CD4-positive, alpha-beta T cell treated with Interleukin-4 for 4 hours (primary cell): Measurements from ENCODE around the gene CNP.

Source experiments
- DNase-seq: peaks from one replicate; pipeline ENCODE4 v3.0.0-alpha.2; 2020

CNP gene

DNA sequence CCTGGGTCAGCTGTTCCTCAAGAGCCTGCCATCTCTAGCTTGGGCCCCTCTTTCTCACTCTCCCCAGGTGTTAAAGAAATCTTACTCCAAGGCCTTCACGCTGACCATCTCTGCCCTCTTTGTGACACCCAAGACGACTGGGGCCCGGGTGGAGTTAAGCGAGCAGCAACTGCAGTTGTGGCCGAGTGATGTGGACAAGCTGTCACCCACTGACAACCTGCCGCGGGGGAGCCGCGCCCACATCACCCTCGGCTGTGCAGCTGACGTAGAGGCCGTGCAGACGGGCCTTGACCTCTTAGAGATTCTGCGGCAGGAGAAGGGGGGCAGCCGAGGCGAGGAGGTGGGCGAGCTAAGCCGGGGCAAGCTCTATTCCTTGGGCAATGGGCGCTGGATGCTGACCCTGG lies 6.8 kb downstream of the CNP start:
- no peak for DNase-seq

- DNase-seq, result no peak
These were observed 7.4 kb downstream of the CNP start for GRCh38 chr17:41974031-41974430.

- DNase-seq, result no peak
These were observed 8.1 kb downstream of the CNP start for GRCh38 chr17:41974658-41975057.

GRCh38 chr17:41975099-41976083 lies 8.8 kb downstream of the CNP start:
- no peak for DNase-seq

- DNase-seq, result no peak
These were observed 9.7 kb downstream of the CNP start for GRCh38 chr17:41976142-41976768.

DNA sequence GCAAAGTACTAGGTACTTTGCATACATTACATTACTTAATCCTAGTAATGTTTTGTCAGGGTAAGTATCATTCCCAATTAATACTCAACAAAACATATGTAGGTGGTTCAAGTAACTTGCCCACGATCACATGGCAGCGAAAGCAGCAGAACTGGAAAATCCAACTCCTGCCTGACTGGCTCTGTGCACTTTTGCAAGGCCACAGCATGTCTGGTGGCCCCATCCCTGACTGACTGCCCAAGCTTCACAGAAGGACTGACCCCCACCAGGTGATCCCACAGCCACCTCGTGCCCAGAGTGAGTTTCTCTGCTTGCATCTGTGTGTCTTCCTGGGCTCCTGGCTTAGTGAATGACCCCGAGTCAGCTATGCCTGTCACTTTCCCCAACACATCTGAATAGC lies 11.4 kb downstream of the CNP start:
- no peak for DNase-seq

GRCh38 chr17:41982026-41982760 lies 15.6 kb downstream of the CNP start:
- DNase-seq, result no peak

DNA sequence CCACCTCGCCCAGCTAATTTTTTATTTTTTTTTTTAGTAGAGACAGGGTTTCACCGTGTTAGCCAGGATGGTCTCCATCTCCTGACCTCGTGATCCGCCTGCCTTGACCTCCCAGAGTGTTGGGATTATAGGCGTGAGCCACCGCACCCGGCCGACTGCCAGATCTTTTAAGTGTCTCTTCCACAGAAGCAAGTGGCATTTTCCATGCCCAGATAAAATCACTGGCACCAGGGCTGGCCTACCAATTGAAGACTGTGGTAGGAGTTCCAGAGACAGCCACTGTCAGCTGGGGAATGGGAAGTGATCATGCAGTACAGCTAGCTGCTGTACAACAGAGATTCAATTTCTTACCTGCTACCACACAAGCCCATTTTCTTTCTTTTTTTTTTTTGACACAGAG lies 17.9 kb downstream of the CNP start:
- DNase-seq, result no peak

GRCh38 chr17:41985919-41986318 lies 19.3 kb downstream of the CNP start:
- DNase-seq, result no peak

GRCh38 chr17:41986634-41987033 lies 20.0 kb downstream of the CNP start:
- DNase-seq, result no peak

DNA sequence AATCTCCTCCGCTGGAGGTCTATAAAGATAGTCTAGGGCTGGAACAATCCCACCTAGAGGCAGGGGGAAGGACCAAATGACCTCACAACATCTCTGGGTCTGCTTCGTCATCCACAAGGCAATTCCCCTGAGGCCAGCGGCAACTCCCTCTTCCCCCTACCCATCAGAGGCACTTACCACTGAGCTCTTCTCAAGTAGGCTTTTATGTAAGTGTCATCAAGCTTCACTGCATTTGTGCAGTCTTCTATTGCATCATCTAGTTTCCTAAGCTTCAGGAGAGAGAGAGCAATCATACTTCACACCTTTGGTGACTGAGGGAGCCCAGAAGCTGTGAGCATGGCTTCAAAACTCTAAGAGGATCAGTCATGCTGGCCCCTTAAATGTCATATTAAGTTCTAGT lies 21.0 kb downstream of the CNP start:
- no peak for DNase-seq

DNA sequence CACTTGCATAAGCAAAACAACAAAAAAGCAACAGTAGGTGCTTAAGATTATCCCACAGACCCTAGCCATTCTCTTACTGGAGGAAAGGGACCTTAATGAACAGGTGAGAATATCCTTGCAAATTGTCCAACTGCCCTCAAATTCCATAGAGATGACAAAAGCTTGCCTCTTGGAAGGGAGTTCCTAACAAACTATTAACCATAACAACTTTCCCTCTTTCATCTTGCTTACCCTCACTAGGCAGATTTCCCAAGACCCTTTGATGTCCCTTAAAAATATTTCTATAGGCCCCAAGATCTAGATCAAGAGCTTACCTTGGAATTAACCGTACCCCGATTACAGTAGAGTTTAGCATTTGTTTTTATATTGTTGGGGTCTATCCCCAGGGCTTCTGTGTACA lies 21.8 kb downstream of the CNP start:
- DNase-seq, result no peak

- DNase-seq, result no peak
These were observed 23.3 kb downstream of the CNP start for GRCh38 chr17:41989702-41990419.

DNA sequence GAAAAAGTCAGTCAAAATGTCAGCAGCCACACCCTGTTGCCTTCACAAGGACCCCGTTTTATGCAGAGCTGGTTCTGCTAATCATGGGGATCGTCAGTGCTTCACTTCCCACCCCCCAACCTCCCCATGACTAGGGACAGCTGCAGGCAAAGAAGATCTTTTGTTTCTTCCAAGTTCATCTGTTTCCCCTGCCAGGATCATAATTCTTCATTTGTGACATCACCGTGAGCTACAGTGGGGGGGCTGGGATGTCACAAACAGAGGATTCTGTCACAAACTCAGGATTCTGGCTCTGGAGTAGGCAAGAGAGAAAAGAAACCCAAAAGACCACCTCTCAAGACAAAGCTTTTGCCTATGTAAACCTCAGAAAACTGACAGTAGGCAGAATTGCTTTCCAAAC lies 26.0 kb downstream of the CNP start:
- no peak for DNase-seq

GRCh38 chr17:41996855-41997164 lies 30.2 kb downstream of the CNP start:
- no peak for DNase-seq

- DNase-seq, result no peak
These were observed 31.9 kb downstream of the CNP start for GRCh38 chr17:41998497-41998896.

GRCh38 chr17:42000413-42001133 lies 34.0 kb downstream of the CNP start:
- DNase-seq, result no peak

DNA sequence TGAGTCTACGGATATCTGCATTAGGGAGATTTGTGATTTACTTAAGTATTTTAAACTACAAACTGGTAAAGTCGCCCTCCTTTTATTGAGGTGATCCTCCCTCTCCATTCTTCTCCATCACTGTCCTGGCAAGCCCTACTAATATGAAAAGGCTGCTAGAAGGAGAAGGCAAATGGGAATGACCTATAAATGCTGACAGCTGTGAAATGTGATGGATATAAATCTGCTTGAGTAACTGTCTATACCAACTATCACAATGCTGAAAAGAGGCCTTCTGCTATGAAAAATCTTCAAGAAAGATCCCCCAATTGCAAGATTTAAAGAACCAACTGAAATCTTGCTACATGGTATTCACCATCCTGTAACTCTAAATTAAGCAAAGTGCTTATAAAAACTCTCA lies 35.1 kb downstream of the CNP start:
- no peak for DNase-seq

DNA sequence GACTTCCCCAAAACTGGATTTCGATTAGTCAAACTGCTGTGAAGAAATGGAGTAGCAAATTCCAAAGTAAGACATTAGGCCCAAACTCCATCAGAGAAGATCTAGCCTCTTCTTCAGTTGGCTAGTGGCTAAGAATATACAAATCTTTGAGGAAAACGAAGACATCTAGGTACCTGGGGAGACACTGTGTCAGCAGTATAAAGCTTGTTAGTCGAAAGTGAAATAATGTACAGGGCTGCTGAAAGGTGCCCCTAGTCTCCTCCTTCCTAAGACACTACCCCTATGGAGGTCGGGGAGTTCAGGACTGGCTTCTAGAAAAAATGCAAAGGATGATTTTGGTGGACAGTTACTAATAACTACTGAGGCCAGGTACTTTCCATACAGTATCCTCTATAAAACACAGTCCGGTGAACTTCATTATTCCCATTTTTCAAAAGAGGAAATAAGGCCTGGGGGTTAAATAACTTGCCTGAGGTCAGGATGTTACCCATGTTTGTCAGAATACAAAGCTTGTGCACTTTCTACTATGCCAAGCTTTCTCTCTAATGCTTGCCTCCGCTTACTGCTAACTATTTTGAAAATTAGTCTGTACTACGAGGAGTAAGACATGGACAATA lies 35.7 kb downstream of the CNP start:
- no peak for DNase-seq

GRCh38 chr17:42002792-42003301 lies 36.3 kb downstream of the CNP start:
- DNase-seq, result no peak

GRCh38 chr17:42005166-42005565 lies 38.6 kb downstream of the CNP start:
- DNase-seq, result no peak

DNA sequence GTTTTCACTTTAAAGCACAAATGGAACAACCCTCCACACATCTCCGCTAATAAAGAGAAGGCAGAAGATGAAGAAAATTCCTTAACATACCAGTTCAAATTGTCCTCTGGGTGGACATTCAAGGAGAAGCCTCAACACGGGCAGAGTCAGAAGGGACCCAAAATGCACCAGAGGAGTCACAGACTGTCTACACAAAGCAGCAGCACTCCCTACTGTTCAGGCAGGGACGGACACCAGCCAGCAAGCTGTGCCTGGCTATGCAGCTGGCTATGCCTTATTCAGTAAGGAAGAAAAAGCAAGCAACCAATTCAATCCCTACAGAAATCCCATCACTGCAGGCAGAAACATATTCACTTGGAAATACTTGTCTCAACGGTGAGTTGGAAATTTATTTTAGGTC lies 42.6 kb downstream of the CNP start:
- DNase-seq, result no peak
